Activated CD8-positive, alpha-beta memory T cell treated with anti-CD3 and anti-CD28 coated beads, Interleukin-2, amount 50 U/mL, for 24 hours (primary cell): ENCODE results near the gene CD38.
"Not testable (repeated sequence)": the region's sequence is repeated elsewhere in the genome, so short reads cannot be mapped to it uniquely, and the experiment has no call there.

ENCODE experiments used
- DNase-seq: peaks from one replicate; pipeline ENCODE4 v3.0.0-alpha.2; 2020; ENCODE audit errors: extremely low read depth

Gene CD38

GRCh38 chr4:15799141-15799540 is 21.0 kb downstream of the CD38 start:
- no peak for DNase-seq

- DNase-seq: no peak
These were observed 21.6 kb downstream of the CD38 start for GRCh38 chr4:15799701-15800100.

- DNase-seq: not testable (repeated sequence)
These were observed 24.4 kb downstream of the CD38 start for GRCh38 chr4:15802497-15802896.

DNA sequence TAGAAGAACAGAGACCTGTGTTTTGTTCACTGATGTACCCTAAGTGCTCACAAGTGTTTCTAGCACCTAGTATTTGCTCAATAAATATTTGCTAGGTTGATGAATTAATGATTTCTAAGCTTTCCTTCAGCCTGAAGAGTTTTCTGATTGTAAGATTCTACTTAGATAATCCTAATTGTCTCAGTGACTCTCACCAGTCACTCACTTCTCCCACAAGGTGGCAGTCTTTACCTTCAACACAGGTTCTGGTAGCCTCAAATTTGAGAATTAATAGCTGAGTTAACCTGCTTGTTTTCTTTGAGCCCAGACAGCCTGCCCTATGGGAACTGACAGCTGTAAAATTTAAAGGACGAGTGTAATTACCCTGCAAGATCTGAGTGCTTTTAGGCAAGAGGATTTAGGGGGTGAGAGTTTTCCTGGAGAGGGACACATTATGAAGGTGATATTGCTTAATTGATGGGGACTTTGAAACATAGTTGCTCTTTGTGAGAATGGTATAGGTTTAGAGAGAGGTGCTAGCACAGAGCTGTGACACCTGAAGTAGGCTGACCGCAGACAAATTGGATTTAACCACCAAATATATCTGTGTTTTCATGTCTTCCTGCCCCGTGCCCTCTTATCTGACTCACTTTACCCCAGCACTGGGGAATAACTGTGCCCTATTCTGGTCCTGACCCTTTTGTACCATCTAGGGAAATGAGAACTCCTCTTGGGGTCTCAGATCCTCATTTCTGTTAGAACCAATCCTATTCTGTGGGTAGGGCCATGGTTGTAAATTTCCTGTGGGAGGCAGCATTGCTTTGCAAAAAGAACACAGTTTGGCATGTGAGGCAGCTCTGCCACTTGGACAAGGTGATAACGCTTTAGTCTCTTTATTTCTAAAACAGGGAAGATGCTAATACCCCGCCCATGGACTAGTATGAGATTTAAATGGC is 27.7 kb downstream of the CD38 start:
- no peak for DNase-seq

DNA sequence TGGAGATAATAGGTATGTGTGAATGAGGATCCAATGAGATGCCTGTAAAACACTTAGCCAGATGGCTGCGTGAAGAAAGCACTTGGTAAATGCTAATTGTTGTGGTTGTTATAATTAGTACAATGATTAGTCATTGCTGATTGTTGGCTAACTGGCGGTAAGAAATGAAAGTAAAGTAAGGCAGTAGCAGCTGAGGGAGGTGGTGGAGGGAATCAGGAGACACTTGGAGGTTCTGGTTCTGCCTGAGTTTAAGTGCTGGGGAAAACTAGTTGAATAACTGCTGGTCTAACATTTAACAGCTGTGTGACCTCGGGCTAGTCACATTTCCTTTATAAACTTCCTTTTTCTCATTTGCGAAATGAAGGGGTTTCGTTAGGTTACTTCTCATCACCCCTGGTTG is 30.9 kb downstream of the CD38 start:
- DNase-seq: no peak

GRCh38 chr4:15809466-15809865 is 31.3 kb downstream of the CD38 start:
- DNase-seq: no peak

- DNase-seq: no peak
These were observed 33.7 kb downstream of the CD38 start for GRCh38 chr4:15811703-15812337.

DNA sequence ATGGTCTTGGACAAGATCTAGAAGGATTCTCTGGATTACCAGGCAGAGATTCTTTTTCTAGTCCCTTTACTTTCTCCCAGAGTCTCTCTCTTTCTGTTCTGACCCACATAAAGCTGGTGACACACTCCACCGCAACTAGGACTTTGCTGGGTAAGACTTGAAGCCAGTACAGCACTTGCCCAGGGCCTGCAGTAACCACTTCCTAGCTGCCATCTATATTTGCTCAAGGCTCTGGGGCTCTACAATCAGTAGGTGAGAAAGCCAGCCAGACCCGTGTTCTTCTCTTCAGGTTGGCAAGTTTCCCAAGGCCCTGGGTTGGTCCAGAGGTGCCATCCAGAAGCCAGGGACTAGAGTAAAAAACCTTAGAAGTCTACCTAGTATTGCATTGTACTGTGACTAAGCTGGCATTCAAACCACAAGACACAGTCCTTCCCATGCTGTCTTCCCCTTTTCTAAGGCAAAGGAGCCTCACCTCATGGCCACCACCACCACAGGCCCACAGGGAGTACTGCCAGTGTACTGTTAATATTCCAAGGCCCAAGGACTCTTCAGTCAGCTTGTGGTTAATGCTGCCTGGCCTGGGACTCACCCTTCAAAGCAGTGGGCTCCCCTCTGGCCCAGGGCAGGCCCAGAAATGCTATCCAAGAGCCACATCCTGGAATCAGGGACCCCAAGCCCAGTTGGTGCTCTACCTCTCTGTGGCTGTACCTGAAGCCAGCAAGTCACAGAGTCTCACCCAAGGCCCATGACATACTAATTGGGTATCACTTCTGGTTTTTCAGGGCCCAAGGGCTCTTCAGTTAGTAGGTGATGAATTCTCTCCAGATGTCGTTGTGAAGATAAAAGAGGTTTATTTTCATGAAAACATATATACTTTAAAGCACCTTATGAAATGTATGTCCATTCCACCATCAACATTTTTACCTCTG is 54.7 kb downstream of the CD38 start:
- no peak for DNase-seq

- no peak for DNase-seq
These were observed 55.7 kb downstream of the CD38 start for GRCh38 chr4:15833801-15834200.

GRCh38 chr4:15836362-15836761 is 58.2 kb downstream of the CD38 start:
- DNase-seq: no peak

- no peak for DNase-seq
These were observed 59.5 kb downstream of the CD38 start for GRCh38 chr4:15837591-15837990.

- not testable (repeated sequence) for DNase-seq
These were observed 63.1 kb downstream of the CD38 start for GRCh38 chr4:15841194-15841730.

GRCh38 chr4:15847746-15848145 is 69.6 kb downstream of the CD38 start:
- no peak for DNase-seq

- no peak for DNase-seq
These were observed 70.2 kb downstream of the CD38 start for GRCh38 chr4:15848191-15848842.

DNA sequence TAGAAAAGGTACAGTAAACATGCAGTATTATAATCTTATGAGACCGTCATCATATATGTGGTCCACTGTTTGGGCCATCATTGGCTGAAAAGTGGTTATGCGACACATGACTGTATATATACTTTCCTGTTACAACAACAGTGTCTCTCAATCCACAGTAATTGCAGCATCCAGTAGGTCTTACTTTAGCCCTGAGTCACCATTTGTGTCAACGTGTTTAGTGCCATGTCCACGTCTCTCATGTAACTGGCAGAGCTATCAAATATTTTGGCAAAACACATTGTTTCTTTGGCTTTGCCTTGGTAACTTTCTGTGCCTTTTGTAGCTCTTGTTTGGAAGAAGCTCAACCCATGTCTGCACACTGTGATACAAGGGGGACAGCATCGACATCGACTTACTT is 73.8 kb downstream of the CD38 start:
- DNase-seq: no peak

DNA sequence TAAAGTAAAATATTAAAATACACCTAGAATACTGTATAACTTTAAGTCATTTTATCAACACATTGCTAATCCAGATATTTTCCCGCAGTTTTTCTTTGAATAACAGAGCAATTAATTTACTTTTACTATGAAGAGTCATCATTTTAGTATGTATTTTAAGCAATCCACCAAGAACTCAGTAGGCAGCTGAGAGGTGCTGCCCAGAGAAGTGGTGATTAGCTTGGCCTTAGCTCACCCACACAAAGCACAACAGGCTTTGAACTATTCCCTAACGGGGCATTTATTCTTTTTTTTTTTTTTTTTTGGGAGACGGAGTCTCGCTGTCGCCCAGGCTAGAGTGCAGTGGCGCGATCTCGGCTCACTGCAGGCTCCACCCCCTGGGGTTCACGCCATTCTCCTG is 74.4 kb downstream of the CD38 start:
- no peak for DNase-seq

DNA sequence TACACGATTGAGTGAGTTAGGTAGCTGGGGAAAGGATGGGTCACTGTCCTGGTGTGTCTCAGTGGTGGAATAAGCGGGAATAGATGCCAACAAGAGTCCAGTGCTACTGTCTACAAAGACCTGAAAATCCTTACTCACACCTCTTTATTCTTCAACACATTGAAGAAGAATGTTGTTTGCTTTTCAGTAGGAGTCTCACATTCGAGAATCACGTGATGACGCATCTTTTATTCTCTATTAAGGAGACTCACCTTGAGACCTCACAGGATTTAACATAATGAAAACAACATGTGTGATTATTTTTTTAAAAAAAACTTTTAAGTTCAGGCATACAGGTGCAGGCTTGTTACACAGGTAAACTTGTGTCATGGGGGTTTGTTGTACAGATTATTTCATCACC is 75.2 kb downstream of the CD38 start:
- no peak for DNase-seq

DNA sequence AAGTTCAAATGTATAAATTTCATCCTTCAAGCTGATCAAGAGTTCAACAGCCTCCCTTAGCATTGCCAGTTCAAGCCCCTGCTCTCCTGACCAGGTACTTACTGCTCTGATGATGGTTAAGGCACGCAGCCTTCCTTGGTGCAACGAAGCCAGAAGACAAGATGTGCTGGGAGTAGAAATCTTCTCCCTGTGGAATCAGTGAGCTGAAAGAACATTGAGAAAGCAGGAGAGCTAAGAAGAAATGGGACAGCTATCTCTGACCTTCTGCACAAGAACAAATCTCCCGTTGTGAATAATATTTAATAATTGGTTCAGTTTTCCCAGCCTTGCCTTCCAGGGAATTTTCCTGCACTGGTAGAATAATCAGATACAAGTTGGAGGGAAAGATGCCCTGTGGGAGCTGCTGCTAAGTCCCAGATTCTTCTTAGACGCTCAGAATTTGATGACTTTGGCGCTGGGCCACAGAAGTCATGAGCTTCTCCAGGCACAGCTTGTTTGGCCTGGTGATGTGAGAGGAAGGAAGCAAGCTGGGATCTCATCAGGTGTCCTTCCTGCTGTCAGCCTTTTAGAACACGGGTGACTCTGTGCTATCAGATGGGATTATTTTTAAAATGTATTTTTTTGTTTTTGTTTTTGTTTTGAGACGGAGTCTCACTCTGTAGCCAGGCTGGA is 77.8 kb downstream of the CD38 start:
- no peak for DNase-seq

DNA sequence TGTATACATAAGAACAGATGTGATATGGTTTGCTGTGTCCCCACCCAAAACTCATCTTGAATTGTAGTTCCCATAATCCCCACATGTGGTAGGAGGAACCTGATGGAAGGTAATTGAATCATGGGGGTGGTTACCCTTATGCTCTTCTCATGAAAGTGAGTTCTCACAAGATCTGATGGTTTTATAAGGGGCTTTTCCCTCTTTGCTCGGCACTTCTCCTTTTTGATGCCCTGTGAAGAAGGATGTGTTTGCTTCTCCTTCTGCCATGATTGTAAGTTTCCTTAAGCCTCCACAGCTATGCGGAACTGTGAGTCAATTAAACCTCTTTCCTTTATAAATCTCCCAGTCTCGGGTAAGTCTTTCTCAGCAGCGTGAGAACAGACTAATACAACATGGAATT is 83.1 kb downstream of the CD38 start:
- DNase-seq: not testable (repeated sequence)

DNA sequence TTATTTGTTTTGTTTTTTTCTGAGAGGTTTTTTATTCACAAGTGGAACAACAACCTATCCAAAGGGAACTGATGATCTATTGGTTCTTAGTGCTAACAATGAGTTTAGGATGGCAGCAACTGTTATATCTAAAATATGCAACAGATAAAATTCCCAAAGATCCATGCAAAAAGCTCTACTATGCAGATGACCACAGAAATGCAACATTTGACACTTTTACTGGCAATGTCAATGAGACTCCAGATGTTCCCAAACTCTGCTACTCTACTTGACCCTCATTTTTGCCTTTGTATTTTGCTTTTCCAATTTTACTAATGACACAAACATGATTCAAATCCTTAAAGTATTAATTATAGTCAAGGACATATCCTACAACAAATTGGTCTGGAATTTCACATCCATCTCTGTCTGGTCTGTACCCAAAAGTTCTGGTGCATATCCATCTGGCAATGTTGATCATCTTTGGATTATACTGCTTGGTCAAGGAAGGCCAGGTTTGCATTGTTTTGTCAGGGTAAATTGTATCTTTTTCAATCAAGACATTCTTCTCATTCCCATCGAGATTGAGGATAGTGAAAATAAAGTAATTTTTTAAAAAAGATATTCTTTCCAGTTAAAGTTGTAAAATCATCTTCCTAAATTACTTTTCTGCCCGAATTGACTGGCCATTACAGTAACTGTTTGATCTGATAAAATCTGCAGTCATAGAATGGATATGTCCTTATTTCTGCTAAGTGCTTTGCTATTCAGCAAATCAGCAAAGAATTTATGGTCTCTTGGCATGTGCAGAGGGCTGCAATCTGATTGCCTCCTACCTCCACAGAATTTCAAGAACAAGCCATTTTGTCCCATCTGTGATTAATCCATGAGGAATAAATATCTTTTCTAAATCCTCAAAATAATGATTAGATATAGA is 86.8 kb downstream of the CD38 start:
- no peak for DNase-seq
